Mesenchymal stem cell (in vitro differentiated cells and primary cell): Measurements from ENCODE around the gene CHRM5. TPM values are rescaled to one million over a fixed set of nuclear protein-coding genes. Genes with fewer than 3 reads are reported as not detected.

Source experiments
- DNase-seq: peaks from one replicate; pipeline ENCODE4 v3.0.0-alpha.2; 2013
- H2AFZ ChIP-seq: one replicate; pipeline ENCODE4 v1.6.1; 2013; ENCODE audit warnings: low read depth, mild to moderate bottlenecking, control low read depth, inconsistent platforms, low read length, moderate library complexity
- H2AK5ac ChIP-seq: 2 replicates; pipeline ENCODE4 v1.6.1; 2013; ENCODE audit warnings: low read length, moderate library complexity, mild to moderate bottlenecking, inconsistent platforms; ENCODE audit not compliant: severe bottlenecking
- H2BK120ac ChIP-seq: one replicate; pipeline ENCODE4 v1.6.1; 2013; ENCODE audit warnings: low read depth, mild to moderate bottlenecking, inconsistent platforms, low read length, moderate library complexity
- H2BK12ac ChIP-seq, 2 experiments: one replicate each; pipeline ENCODE4 v1.6.1; 2013; ENCODE audit warnings: inconsistent platforms in 2 of 2, low read length in 2 of 2, mild to moderate bottlenecking in 2 of 2, moderate library complexity in 2 of 2, control low read depth in 1 of 2
- H2BK15ac ChIP-seq: one replicate; pipeline ENCODE4 v1.6.1; 2013; ENCODE audit warnings: mild to moderate bottlenecking, low read depth, inconsistent platforms; ENCODE audit not compliant: poor library complexity, severe bottlenecking
- H2BK5ac ChIP-seq: 2 replicates; pipeline ENCODE4 v1.6.1; 2013; ENCODE audit warnings: low read depth, mild to moderate bottlenecking, low read length, control low read depth, inconsistent platforms; ENCODE audit not compliant: poor library complexity, severe bottlenecking
- H3K14ac ChIP-seq, 2 experiments: one replicate each; pipeline ENCODE4 v1.6.1; 2013; ENCODE audit warnings: inconsistent platforms in 2 of 2, low read length in 2 of 2, control low read depth in 1 of 2, mild to moderate bottlenecking in 1 of 2, moderate library complexity in 1 of 2
- H3K18ac ChIP-seq, 2 experiments: one replicate each; pipeline ENCODE4 v1.6.1; 2013; ENCODE audit warnings: inconsistent platforms in 2 of 2, low read length in 2 of 2, control low read depth in 1 of 2, low read depth in 1 of 2, mild to moderate bottlenecking in 1 of 2
- H3K23ac ChIP-seq, 2 experiments: one replicate each; pipeline ENCODE4 v1.6.1; 2013; ENCODE audit warnings: inconsistent platforms in 2 of 2, low read length in 2 of 2, mild to moderate bottlenecking in 2 of 2, moderate library complexity in 2 of 2, control low read depth in 1 of 2
- H3K27ac ChIP-seq: 2 replicates; pipeline ENCODE4 v1.5.1; 2013; ENCODE audit warnings: mild to moderate bottlenecking, moderate library complexity, low read length, control low read depth, inconsistent platforms; ENCODE audit not compliant: poor library complexity, severe bottlenecking
- H3K27me3 ChIP-seq, 2 experiments: 2 replicates each; pipeline versions ENCODE4 v1.6.1 to v1.7.0; 2013; ENCODE audit warnings: low read length in 2 of 2, mild to moderate bottlenecking in 2 of 2, moderate library complexity in 2 of 2, control low read depth in 1 of 2, inconsistent platforms in 1 of 2; ENCODE audit not compliant: control insufficient read depth in 1 of 2, insufficient read depth in 1 of 2
- H3K36me3 ChIP-seq, 2 experiments: 2 replicates each; pipeline versions ENCODE4 v1.6.1 to v1.7.0; 2013; ENCODE audit warnings: low read length in 2 of 2, control low read depth in 1 of 2, inconsistent platforms in 1 of 2, low read depth in 1 of 2, mild to moderate bottlenecking in 1 of 2; ENCODE audit not compliant: insufficient read depth in 2 of 2, control insufficient read depth in 1 of 2
- H3K4ac ChIP-seq, 2 experiments: one replicate each; pipeline ENCODE4 v1.6.1; 2013; ENCODE audit warnings: inconsistent platforms in 2 of 2, low read length in 2 of 2, mild to moderate bottlenecking in 2 of 2, moderate library complexity in 2 of 2, control low read depth in 1 of 2, low read depth in 1 of 2
- H3K4me1 ChIP-seq: 2 replicates; pipeline ENCODE4 v1.6.1; 2013; ENCODE audit warnings: low read depth, low read length, control low read depth; ENCODE audit not compliant: control insufficient read depth, insufficient read depth
- H3K4me2 ChIP-seq: 2 replicates; pipeline ENCODE4 v1.6.1; 2013; ENCODE audit warnings: low read length, mild to moderate bottlenecking, inconsistent platforms; ENCODE audit not compliant: poor library complexity, severe bottlenecking
- H3K4me3 ChIP-seq, 2 experiments: 2 replicates each; pipeline versions ENCODE4 v1.5.1 to v1.7.0; 2013; ENCODE audit warnings: low read length in 2 of 2, mild to moderate bottlenecking in 2 of 2, control low read depth in 1 of 2, low read depth in 1 of 2; ENCODE audit not compliant: insufficient read depth in 1 of 2
- H3K79me1 ChIP-seq: replicated peaks from 2 replicates; pipeline ENCODE4 v1.6.1; 2013; ENCODE audit warnings: mild to moderate bottlenecking, control low read depth, low read length, inconsistent platforms; ENCODE audit not compliant: poor library complexity, severe bottlenecking
- H3K9ac ChIP-seq: 2 replicates; pipeline ENCODE4 v1.7.0; 2013; ENCODE audit warnings: mild to moderate bottlenecking, low read length, moderate library complexity
- H3K9me3 ChIP-seq: 2 replicates; pipeline ENCODE4 v1.7.0; 2013; ENCODE audit warnings: mild to moderate bottlenecking, low read length; ENCODE audit not compliant: control insufficient read depth
- H4K8ac ChIP-seq: one replicate; pipeline ENCODE4 v1.6.1; 2013; ENCODE audit warnings: inconsistent platforms, mild to moderate bottlenecking, low read length, moderate library complexity
- H4K91ac ChIP-seq: one replicate; pipeline ENCODE4 v1.6.1; 2013; ENCODE audit warnings: mild to moderate bottlenecking, low read length, inconsistent platforms
- WGBS: methylation state at CpG from one replicate; pipeline ENCODE4 v1.1.7; 2013; ENCODE audit warnings: mixed read lengths; 5-methylcytosine and 5-hydroxymethylcytosine counted together
- polyA plus RNA-seq, 2 experiments: library from polyadenylated mRNA; stranded (reverse); fragments of 200-250 nt; gene quantifications; one replicate each; pipeline ENCODE4 v1.2.3, GENCODE V29; 2013

CHRM5 gene
- not detected for polyA plus RNA-seq (2013, experiment 1 of 2)
- 0.03 TPM for polyA plus RNA-seq (2013, experiment 2 of 2)

GRCh38 chr15:33968224-33968623 lies at the start of gene CHRM5:
Gene CHRM5, plus strand, starts transcription at chr15:33968497. Its CDS starts 94,221 bp downstream, at chr15:34062718.
- Histone ChIP-seq H3K9ac (no peak within 1 kb of the TSS), H4K91ac (no peak within 1 kb of the TSS), H4K8ac (no peak within 1 kb of the TSS), H3K4ac (no peak within 1 kb of the TSS), H2AK5ac (no peak within 1 kb of the TSS), H2BK5ac (no peak within 1 kb of the TSS), H3K27me3 (no peaks in the 10 kb centered on the region), H2BK120ac (no peak within 1 kb of the TSS), H3K27ac (no peak within 1 kb of the TSS), H2AFZ (no peak within 1 kb of the TSS), H3K9me3 (no peaks in the 10 kb centered on the region), H3K4me1 (no peaks in the 10 kb centered on the region), H3K23ac (no peak within 1 kb of the TSS), H3K14ac (no peak within 1 kb of the TSS), H2BK12ac (no peak within 1 kb of the TSS), H3K36me3 (no peaks in the 10 kb centered on the region), H3K4me2 (no peak within 1 kb of the TSS), H3K4me3 (no peak within 1 kb of the TSS), H2BK15ac (no peak within 1 kb of the TSS), H3K79me1 (peaks cover 8% of the 10 kb centered on the region), H3K18ac (no peak within 1 kb of the TSS)
- WGBS = 92% methylated on average over 5 of the region's 6 CpGs
- DNase-seq = no peak

- no peak for DNase-seq
- no peaks in the 10 kb centered on the region for H3K4me1 ChIP-seq
- H3K4me3 ChIP-seq = no peak overlapping the region
- peaks cover 20% of the 10 kb centered on the region for H3K79me1 ChIP-seq
- no peak overlapping the region for H4K8ac ChIP-seq
- H3K14ac ChIP-seq = no peak overlapping the region
- H3K4me2 ChIP-seq = no peak overlapping the region
- no peak overlapping the region for H2BK120ac ChIP-seq
- no peaks in the 10 kb centered on the region for H3K9me3 ChIP-seq
- WGBS = no CpG with 5 or more reads among the region's 1 CpG
- no peak overlapping the region for H2AK5ac ChIP-seq
- H3K23ac ChIP-seq = no peak overlapping the region
- no peak overlapping the region for H2BK15ac ChIP-seq
- no peak overlapping the region for H2BK5ac ChIP-seq
- H2BK12ac ChIP-seq = no peak overlapping the region
- H3K27me3 ChIP-seq = no peaks in the 10 kb centered on the region
- H3K27ac ChIP-seq = no peak overlapping the region
- no peak overlapping the region for H3K4ac ChIP-seq
- no peak overlapping the region for H4K91ac ChIP-seq
- H3K36me3 ChIP-seq = no peaks in the 10 kb centered on the region
- no peak overlapping the region for H3K9ac ChIP-seq
- H2AFZ ChIP-seq = no peak overlapping the region
- no peak overlapping the region for H3K18ac ChIP-seq
Measured at GRCh38 chr15:33923446-33923845, 44.9 kb upstream of the CHRM5 start.

GRCh38 chr15:33926260-33926659 lies 42.0 kb upstream of the CHRM5 start:
- Histone ChIP-seq H4K8ac (no peak overlapping the region), H2AFZ (no peak overlapping the region), H3K27me3 (no peaks in the 10 kb centered on the region), H3K23ac (no peak overlapping the region), H3K9me3 (no peaks in the 10 kb centered on the region), H2BK5ac (no peak overlapping the region), H3K36me3 (no peaks in the 10 kb centered on the region), H2AK5ac (no peak overlapping the region), H2BK15ac (no peak overlapping the region), H2BK120ac (no peak overlapping the region), H3K4ac (no peak overlapping the region), H3K4me3 (no peak overlapping the region), H3K4me1 (no peaks in the 10 kb centered on the region), H3K4me2 (no peak overlapping the region), H3K27ac (no peak overlapping the region), H3K18ac (no peak overlapping the region), H2BK12ac (no peak overlapping the region), H3K9ac (no peak overlapping the region), H4K91ac (no peak overlapping the region), H3K14ac (no peak overlapping the region), H3K79me1 (peaks cover 22% of the 10 kb centered on the region)
- DNase-seq = no peak
- WGBS = 68% methylated on average over 2 of the region's 4 CpGs

GRCh38 chr15:33932734-33933133 lies 35.6 kb upstream of the CHRM5 start:
- Histone ChIP-seq H3K4me1 (no peaks in the 10 kb centered on the region), H3K4me3 (no peak overlapping the region), H2AFZ (no peak overlapping the region), H2AK5ac (no peak overlapping the region), H3K9me3 (no peaks in the 10 kb centered on the region), H2BK15ac (no peak overlapping the region), H3K27ac (no peak overlapping the region), H3K36me3 (no peaks in the 10 kb centered on the region), H2BK120ac (no peak overlapping the region), H4K91ac (no peak overlapping the region), H2BK12ac (no peak overlapping the region), H4K8ac (no peak overlapping the region), H3K4ac (no peak overlapping the region), H3K9ac (no peak overlapping the region), H3K27me3 (no peaks in the 10 kb centered on the region), H3K79me1 (peaks cover 13% of the 10 kb centered on the region), H3K4me2 (no peak overlapping the region), H2BK5ac (no peak overlapping the region), H3K18ac (no peak overlapping the region), H3K14ac (no peak overlapping the region), H3K23ac (no peak overlapping the region)
- WGBS = no CpG with 5 or more reads among the region's 2 CpGs
- no peak for DNase-seq
